SK-MEL-5 (cell line): ENCODE results near the gene EHBP1. TPM values are rescaled to one million over a fixed set of nuclear protein-coding genes. Genes with fewer than 3 reads are reported as not detected.
A peak's percentile ranks its signal among the peaks of the same experiment; 100 is the strongest.
"Not testable (repeated sequence)": the region's sequence is repeated elsewhere in the genome, so short reads cannot be mapped to it uniquely, and the experiment has no call there.

Source experiments
- DNase-seq: peaks from one replicate; pipeline ENCODE4 v3.0.0-alpha.2; 2016; ENCODE audit warnings: low read depth, low spot score
- in situ Hi-C: cut with HindIII; loops from 2 replicates; pipeline ENCODE4 v1.10.0; 2016; ENCODE audit warnings: low sequenced_read_pairs, high pct_unique_total_duplicates, low pct_unique_long_range_greater_than_20kb
- total RNA-seq: library from RNA; depleted of rRNA; stranded (reverse); fragments of >200 nt; shearing (Covaris generic); gene quantifications from 2 replicates; pipeline ENCODE4 v1.2.3, GENCODE V29; 2014

The EHBP1 gene
- total RNA-seq, 1 experiment from 2014 or later, result 49.0 TPM

DNA sequence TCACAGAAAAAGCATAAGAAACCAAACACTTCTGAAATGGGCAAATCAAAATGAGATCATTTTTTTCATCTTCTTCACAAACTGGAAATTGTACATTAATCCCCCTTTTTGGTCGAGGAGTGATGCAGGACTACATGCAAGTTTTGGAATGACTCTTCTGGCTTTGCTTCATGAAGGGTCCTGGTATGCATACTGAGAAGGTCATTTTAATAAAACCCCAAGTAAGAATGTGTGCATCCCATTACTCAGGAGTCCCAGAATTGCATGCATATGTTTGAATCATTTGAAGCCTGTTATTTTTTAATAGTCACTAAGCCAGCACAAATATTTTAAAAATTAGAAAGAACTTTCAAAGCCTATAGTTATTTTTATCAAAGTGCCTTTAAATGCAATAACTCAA, 16.7 kb upstream of the EHBP1 start:
- no peak for DNase-seq
- in situ Hi-C loops, result no loop called here

DNA sequence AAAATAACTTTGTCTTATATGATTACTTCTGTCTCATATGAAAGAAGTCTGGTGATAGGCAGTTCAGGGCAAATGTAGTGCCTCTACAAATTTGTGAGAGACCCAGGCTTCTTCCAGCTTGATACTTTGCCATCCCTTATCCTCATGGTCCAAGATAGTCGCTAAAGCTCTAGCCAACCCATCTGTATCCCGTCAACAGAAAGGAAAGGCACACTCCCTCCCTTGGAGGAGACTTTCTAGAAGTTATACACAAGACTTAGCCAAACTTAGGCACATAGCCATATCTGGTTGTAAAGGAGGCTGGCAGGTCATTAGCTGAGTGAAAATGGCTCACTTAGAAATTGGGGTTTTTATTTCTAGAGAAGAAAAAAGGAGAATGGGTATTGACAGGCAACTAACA, 14.3 kb upstream of the EHBP1 start:
- no peak for DNase-seq
- in situ Hi-C loops, result no loop called here

DNA sequence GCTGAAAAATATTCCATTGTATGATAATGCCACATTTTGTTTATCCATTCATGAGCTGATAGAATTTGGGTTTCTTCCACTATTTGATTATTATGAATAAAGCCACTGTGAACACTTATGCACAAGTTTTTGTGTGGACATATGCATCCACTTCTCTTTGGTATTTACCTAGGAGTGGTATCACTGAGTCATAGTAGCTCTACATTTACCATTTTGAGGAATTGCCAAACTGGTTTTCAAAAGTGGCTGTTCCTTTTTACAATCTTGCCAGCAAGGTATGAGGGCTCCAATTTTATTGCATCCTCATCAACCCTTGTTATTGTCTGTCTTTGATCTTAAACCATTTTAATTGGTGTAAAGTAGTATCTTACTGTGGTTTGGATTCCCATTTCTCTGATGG, 13.3 kb upstream of the EHBP1 start:
- DNase-seq, result no peak
- in situ Hi-C loops, result no loop called here

- DNase-seq, result no peak
- in situ Hi-C loops, result no loop called here
These were observed 6.9 kb upstream of the EHBP1 start for GRCh38 chr2:62698653-62699052.

DNA sequence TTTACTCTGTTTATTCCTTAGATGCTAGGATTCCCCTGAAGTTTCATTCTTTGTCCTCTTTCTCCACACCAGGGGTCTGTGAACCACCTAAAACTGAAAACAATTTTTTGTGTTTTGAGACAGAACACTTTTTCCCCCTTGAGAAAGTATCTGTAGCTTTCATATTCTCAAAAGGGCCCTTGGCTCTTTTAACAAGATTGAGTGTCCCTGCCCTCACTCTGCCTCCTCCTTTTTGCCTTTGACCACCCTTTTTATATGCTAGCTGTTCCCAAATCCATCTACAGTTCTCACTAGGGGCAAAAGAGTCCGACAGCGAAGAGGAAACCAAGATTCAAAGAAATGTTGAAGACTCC, 883 bp upstream of the EHBP1 start:
- in situ Hi-C loops, result no loop called here
- DNase-seq, result no peak

DNA sequence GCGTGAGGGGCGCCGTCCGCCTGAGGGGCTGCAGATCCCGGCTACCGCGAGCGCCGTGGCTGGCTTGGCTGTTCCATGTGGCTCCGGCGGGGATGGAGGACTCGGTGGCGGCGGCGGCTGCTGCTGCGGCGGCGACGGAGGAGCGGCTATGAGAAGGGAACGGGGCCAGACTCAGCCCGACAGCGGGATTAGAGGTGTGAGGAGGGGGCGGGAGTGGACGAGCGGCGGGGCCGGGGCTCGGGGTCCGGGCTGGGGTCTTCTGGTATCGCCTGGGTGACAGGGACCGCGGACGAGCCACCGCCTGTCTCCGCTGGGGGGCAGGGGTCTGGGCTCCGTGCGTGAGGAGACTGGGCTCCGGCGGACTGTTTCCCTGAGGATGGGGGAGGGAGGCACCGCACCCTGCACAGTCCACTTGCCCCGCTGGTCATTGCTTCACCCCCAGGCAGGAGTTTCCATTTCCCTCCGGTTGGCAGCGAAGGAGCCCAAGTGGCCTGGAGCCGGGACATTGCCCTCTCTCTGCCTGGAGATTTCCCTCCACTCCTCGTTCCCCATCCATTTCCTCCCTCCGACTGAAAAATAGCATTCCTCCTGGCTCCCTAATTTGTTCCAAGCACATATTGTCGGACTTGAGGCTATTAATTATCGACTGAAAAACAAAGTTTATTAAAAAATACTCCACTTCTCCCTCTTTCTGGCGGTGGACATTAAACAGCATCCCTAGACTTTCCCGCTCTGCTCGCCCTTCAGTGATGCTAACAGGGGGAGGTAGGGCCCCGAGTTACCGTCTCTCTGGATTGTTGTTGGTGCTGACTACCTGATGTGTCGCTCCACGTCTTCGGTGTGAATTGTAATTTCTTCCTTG, 577 bp downstream of the EHBP1 start:
- in situ Hi-C loops, result no loop called here
- peak; percentile 58 for DNase-seq

GRCh38 chr2:62706721-62707521, 1.4 kb downstream of the EHBP1 start:
- DNase-seq, result no peak
- in situ Hi-C loops, result no loop called here

GRCh38 chr2:62708751-62709150, 3.2 kb downstream of the EHBP1 start:
- DNase-seq, result no peak
- in situ Hi-C loops, result no loop called here

DNA sequence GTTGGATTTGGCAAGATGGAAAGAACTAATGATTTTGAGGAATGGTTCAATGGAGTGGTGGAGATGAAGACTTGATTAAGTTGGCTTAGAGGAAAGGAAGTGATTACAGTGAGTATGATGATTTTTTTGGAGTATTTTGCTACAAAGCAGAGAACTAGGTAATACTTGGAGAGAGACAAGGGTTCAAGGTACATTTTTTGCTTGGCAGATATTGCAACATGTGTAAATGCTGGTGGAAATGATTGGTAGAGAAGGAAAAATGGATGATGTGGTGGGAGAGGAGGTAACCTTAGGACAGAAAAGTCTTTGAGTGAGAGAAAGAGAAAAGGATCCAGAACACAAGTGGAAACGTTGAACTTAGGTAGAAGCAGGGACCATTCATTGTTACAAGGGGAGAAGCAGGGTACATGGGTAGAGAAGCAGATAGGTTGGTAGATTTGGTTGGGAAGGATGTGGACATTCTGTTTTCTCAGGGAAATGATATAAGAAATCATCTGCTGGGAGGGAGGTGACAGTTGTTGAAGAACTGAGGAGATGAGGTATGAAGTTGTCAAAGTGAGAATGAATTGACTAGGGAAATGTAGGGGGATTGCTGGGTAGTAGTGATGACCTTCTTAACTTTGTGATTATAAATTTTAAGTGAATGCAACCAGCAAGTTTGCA, 6.5 kb downstream of the EHBP1 start:
- DNase-seq, result no peak
- in situ Hi-C loops, result no loop called here

GRCh38 chr2:62713196-62713595, 7.7 kb downstream of the EHBP1 start:
- DNase-seq, in situ Hi-C loops: not testable (repeated sequence)

GRCh38 chr2:62713837-62714236, 8.3 kb downstream of the EHBP1 start:
- in situ Hi-C loops, result no loop called here
- DNase-seq, result peak; percentile 26

DNA sequence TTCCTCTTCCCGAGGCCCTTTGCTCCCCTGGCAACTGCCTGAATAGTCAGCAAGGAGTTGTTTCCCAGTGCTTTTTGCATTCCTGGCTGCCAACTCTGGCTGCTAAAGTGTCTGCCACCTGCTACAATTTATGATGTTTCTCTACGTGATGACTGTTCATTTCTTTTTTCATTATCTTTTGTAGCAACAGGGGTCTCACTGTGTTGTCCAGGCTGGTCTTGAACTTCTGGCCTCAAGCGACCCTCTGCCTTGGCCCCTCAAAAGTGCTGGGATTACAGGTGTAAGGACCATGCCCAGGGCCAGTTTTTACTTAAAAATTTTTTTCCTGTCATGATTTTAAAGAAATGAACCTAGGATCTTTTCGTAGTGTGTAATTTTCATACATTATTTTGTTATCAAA, 11.3 kb downstream of the EHBP1 start:
- in situ Hi-C loops, result no loop called here
- DNase-seq, result no peak

- DNase-seq, result no peak
- in situ Hi-C loops, result no loop called here
These were observed 12.1 kb downstream of the EHBP1 start for GRCh38 chr2:62717503-62718081.

- in situ Hi-C loops, result no loop called here
- DNase-seq, result no peak
These were observed 12.8 kb downstream of the EHBP1 start for GRCh38 chr2:62718225-62718822.

DNA sequence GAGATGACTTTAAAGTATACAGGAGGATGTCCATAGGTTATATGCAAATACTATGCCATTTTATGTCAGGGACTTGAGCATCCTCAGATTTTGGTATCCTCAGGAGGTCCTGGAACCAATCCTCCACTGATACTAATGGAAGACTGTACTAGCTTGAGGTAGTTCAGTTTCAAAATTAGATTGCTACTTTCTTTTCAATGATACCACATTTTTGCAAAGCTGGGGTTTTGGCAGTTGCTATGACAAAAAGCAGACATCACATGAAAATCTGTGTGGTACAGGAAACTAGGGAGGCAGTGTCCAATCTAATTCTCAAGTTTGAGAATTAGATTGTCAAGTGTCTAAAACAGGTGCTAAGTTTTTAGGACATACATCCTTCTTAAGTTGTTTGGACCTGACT, 14.2 kb downstream of the EHBP1 start:
- no peak for DNase-seq
- in situ Hi-C loops, result no loop called here

DNA sequence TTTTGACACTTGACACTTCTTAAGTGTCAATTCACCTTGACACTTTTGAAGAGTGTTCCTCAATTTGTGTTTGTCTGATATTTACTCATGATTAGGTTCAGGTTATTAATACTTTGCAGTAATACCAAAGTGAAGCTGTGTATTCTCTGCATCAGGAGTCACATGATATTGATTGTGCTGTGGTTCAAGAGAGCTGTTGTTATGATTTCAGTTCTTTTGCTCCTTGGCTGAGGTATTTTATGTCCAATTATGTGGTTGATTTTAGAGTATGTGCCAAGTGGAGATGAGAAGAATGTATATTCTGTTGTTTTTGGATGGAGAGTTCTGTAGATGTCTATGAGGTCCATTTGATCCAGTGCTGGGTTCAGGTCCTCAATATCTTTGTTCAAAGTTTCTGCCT, 17.2 kb downstream of the EHBP1 start:
- in situ Hi-C loops, result no loop called here
- DNase-seq, result no peak

DNA sequence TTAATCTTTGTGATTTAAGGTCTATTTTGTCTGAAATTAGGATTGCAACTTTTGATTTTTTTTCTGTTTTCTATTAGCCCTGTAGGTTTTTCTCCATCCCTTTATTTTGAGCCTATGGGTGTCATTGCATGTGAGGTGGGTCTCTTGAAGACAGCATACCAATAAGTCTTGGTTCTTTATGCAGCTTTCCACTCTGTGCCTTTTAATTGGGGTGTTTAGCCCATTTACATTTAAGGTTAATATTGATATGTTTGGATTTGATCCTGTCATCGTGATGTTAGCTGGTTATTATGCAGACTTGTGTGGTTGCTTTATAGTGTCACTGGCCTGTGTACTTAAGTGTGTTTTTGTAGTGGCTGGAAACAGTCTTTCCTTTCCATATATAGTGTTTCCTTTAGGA, 17.7 kb downstream of the EHBP1 start:
- DNase-seq, result no peak
- in situ Hi-C loops, result no loop called here

DNA sequence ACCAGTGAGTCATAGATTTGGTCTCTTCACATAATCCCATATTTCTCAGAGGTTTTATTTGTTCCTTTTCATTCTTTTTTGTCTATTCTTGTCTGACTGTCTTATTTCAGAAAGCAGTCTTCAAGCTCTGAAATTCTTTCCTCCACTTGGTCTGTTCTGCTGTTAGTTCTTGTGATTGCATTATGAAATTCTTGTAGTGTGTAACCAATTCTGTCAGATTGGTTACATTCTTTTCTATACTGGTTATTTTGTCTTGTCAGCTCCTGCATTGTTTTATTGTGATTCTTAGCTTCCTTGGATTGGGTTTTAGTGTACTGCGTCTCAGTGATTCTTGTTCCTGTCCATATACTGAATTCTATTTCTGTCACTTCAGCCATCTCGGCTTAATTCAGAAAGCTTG, 18.6 kb downstream of the EHBP1 start:
- in situ Hi-C loops, result no loop called here
- no peak for DNase-seq
